HL-60 (cell line): ENCODE results near the gene SRSF1.
"Not testable (repeated sequence)": the region's sequence is repeated elsewhere in the genome, so short reads cannot be mapped to it uniquely, and the experiment has no call there.

Source experiments
- DNase-seq, 2 experiments: peaks; one replicate each; pipeline ENCODE4 v3.0.0-alpha.2; 2010 to 2020; ENCODE audit warnings: low read depth in 1 of 2, low spot score in 1 of 2
- H3K27ac ChIP-seq: fragments of 250-450 bp; sonication (Bioruptor Pico); replicated peaks from 2 replicates; pipeline ENCODE4 v1.5.1; 2020; ENCODE audit warnings: mild to moderate bottlenecking, moderate library complexity
- H3K27me3 ChIP-seq: fragments of 250-450 bp; sonication (Bioruptor Pico); 2 replicates; pipeline ENCODE4 v1.5.1; 2021; ENCODE audit warnings: mild to moderate bottlenecking, moderate library complexity; ENCODE audit not compliant: insufficient read depth, poor library complexity, severe bottlenecking
- H3K4me3 ChIP-seq: replicated peaks from 2 replicates; pipeline ENCODE4 v1.5.1; 2011; ENCODE audit warnings: mild to moderate bottlenecking, control low read depth, low read length; ENCODE audit not compliant: insufficient read depth
- GABPA ChIP-seq: IDR thresholded peaks from 2 replicates; pipeline ENCODE4 v1.6.1; 2012; ENCODE audit warnings: low read depth
- POLR2AphosphoS5 ChIP-seq: IDR thresholded peaks from 2 replicates; pipeline ENCODE4 v1.6.1; 2012; ENCODE audit warnings: low read depth
- SPI1 ChIP-seq: IDR thresholded peaks from 2 replicates; pipeline ENCODE4 v1.6.1; 2012; ENCODE audit warnings: low read depth, mild to moderate bottlenecking, borderline replicate concordance
- TF ChIP-seq, protein P1 (sequence below): IDR thresholded peaks from 2 replicates; pipeline ENCODE4 v1.6.1; 2012; ENCODE audit warnings: low read depth; ENCODE audit not compliant: insufficient replicate concordance
- TF ChIP-seq, protein P2 (sequence below): IDR thresholded peaks from one replicate; pipeline ENCODE4 v1.5.1; 2011; ENCODE audit warnings: low read length, control low read depth, inconsistent platforms; ENCODE audit not compliant: insufficient read depth

The SRSF1 gene

DNA sequence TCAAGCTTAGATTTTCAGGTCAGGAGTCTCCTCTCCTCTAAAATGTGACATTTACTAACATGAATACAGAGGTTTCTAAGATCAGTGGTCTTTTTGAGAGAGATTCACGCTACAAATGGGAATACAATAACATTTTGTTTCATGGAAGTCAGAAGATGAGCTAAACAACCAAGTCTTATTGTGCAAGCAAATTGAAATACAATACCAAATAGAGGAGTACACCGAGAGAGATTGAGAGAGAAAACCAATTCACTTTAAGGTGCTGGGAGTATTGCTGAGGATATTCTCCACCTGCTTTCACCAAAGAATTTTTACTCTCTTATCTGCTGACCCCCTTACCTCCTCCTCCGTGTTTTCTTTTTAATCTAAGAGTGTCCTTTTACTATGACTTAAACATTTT is 30.5 kb downstream of the SRSF1 start:
- DNase-seq = no peak
- Histone ChIP-seq H3K4me3 (no peak overlapping the region), H3K27me3 (no peaks in the 10 kb centered on the region), H3K27ac (no peak overlapping the region)
- TF ChIP-seq, protein P1, sequence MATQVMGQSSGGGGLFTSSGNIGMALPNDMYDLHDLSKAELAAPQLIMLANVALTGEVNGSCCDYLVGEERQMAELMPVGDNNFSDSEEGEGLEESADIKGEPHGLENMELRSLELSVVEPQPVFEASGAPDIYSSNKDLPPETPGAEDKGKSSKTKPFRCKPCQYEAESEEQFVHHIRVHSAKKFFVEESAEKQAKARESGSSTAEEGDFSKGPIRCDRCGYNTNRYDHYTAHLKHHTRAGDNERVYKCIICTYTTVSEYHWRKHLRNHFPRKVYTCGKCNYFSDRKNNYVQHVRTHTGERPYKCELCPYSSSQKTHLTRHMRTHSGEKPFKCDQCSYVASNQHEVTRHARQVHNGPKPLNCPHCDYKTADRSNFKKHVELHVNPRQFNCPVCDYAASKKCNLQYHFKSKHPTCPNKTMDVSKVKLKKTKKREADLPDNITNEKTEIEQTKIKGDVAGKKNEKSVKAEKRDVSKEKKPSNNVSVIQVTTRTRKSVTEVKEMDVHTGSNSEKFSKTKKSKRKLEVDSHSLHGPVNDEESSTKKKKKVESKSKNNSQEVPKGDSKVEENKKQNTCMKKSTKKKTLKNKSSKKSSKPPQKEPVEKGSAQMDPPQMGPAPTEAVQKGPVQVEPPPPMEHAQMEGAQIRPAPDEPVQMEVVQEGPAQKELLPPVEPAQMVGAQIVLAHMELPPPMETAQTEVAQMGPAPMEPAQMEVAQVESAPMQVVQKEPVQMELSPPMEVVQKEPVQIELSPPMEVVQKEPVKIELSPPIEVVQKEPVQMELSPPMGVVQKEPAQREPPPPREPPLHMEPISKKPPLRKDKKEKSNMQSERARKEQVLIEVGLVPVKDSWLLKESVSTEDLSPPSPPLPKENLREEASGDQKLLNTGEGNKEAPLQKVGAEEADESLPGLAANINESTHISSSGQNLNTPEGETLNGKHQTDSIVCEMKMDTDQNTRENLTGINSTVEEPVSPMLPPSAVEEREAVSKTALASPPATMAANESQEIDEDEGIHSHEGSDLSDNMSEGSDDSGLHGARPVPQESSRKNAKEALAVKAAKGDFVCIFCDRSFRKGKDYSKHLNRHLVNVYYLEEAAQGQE = no peak
- TF ChIP-seq SPI1 (no peak), GABPA (no peak), POLR2AphosphoS5 (no peak)
- TF ChIP-seq, protein P2, sequence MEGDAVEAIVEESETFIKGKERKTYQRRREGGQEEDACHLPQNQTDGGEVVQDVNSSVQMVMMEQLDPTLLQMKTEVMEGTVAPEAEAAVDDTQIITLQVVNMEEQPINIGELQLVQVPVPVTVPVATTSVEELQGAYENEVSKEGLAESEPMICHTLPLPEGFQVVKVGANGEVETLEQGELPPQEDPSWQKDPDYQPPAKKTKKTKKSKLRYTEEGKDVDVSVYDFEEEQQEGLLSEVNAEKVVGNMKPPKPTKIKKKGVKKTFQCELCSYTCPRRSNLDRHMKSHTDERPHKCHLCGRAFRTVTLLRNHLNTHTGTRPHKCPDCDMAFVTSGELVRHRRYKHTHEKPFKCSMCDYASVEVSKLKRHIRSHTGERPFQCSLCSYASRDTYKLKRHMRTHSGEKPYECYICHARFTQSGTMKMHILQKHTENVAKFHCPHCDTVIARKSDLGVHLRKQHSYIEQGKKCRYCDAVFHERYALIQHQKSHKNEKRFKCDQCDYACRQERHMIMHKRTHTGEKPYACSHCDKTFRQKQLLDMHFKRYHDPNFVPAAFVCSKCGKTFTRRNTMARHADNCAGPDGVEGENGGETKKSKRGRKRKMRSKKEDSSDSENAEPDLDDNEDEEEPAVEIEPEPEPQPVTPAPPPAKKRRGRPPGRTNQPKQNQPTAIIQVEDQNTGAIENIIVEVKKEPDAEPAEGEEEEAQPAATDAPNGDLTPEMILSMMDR = no peak

DNA sequence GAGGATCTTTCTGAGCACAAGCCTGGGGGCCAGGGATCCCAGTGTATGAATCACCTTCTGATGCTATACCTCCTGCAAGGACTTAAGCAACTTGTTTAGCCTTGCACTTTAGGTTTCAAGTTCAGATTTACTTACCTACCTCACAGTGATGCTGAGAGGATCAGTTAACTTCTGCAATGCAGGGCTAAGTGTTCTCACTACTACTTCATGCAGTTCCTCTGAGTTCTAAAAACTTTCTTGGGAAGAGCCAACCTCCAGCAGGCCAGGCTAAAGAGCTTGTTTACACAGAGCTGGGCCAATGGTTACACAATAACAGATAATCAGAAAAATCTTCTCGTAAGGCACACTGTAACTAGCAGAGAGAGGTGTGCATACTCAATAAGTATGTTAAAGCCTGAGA is 32.0 kb downstream of the SRSF1 start:
- no peak for DNase-seq
- Histone ChIP-seq H3K4me3 (no peak overlapping the region), H3K27me3 (no peaks in the 10 kb centered on the region), H3K27ac (no peak overlapping the region)
- TF ChIP-seq, protein P1 = no peak
- no peak for TF ChIP-seq GABPA
- TF ChIP-seq SPI1 = no peak

DNA sequence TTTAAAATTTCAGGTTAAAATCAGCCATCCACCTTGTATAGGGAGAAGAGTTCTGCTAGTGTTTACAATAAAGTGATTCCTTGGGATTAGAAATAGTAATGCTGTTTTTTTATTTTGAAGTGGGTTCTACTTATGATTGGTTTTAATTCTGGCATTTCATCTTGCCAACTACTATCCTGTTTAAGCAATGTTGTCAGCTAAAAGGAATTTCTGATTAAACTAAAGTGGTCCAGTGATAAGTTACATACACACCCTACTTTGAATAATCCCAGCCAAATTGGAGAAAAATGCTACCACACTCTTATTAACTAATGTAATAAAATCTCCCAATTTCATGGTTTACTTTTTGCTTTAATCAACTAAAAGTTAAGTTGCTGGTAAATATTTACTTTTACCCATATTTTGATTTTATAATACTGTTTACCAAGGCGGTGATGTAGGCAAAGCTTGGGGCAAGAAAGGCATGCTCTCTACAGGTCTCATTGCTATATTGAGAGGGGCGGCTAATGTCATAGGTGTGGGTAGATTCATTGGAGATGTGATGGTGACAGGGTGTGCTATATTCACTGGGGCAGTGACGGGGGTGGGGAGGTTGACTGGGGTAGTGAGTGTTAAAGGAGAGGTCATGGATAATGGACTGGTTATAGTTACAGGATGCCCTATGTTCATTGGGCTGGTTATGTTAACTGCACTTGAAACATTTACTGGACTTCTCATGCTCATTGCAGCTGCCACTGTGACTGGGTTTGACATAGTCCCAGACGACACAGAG is 32.8 kb downstream of the SRSF1 start:
- DNase-seq, H3K4me3 ChIP-seq, H3K27me3 ChIP-seq, H3K27ac ChIP-seq: not testable (repeated sequence)

DNA sequence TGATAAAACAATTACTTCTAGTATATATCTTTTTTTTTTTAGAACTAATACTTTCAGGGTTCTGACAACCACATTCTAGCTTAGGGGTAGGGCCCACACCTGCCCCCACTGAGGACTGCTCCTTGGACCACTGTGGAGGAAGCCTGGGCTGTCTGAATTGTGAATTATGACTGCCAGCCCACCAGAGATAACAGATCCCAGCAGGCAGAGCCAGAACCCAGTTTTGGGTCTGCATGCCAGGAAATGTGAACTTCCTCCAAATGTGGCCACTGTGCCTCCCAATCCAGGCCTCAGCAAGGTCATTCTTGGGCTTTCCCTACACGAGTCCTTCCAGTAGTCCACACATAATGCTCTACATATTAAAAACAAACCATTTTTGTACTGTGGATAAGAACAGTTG is 34.9 kb downstream of the SRSF1 start:
- H3K27me3 ChIP-seq = no peaks in the 10 kb centered on the region
- H3K27ac ChIP-seq = no peak overlapping the region
- no peak for TF ChIP-seq POLR2AphosphoS5
- TF ChIP-seq, protein P2 = no peak
- no peak for TF ChIP-seq SPI1
- no peak for TF ChIP-seq GABPA
- TF ChIP-seq, protein P1 = no peak
- H3K4me3 ChIP-seq = no peak overlapping the region
- DNase-seq = no peak
